Smooth muscle cell (in vitro differentiated cells): ENCODE results near the gene STX17. TPM values are rescaled to one million over a fixed set of nuclear protein-coding genes. Genes with fewer than 3 reads are reported as not detected.

ENCODE experiments used
- DNase-seq: peaks from one replicate; lab custom pipeline; 2025; ENCODE audit not compliant: unreplicated experiment; lab: John Stamatoyannopoulos, UW
- H2AFZ ChIP-seq: fragments of 200-600 bp; sonication (generic); 2 replicates; pipeline ENCODE4 v1.6.0; 2016; ENCODE audit warnings: antibody characterized with exemption, low read depth, mild to moderate bottlenecking
- H3F3A ChIP-seq: fragments of 200-600 bp; sonication (generic); 2 replicates; pipeline ENCODE4 v1.6.0; 2017; ENCODE audit warnings: antibody characterized with exemption, low read depth
- H3K27ac ChIP-seq: fragments of 200-600 bp; sonication (generic); 2 replicates; pipeline ENCODE4 v1.5.1; 2016; ENCODE audit warnings: low read depth, mild to moderate bottlenecking
- H3K27me3 ChIP-seq: fragments of 200-600 bp; sonication (generic); 2 replicates; pipeline ENCODE4 v1.6.1; 2016; ENCODE audit warnings: low read depth, mild to moderate bottlenecking
- H3K36me3 ChIP-seq: fragments of 200-600 bp; sonication (generic); 2 replicates; pipeline ENCODE4 v1.5.1; 2016; ENCODE audit warnings: low read depth
- H3K4me1 ChIP-seq: fragments of 200-600 bp; sonication (generic); 2 replicates; pipeline ENCODE4 v1.5.1; 2016; ENCODE audit warnings: low read depth
- H3K4me2 ChIP-seq: fragments of 200-600 bp; sonication (generic); 2 replicates; pipeline ENCODE4 v1.6.0; 2016; ENCODE audit warnings: mild to moderate bottlenecking
- H3K4me3 ChIP-seq: fragments of 200-600 bp; sonication (generic); 2 replicates; pipeline ENCODE4 v1.5.1; 2016; ENCODE audit warnings: mild to moderate bottlenecking
- H3K79me2 ChIP-seq: fragments of 200-600 bp; sonication (generic); 2 replicates; pipeline ENCODE4 v1.6.0; 2016; ENCODE audit warnings: low read depth, mild to moderate bottlenecking
- H3K9ac ChIP-seq: fragments of 200-600 bp; sonication (generic); 2 replicates; pipeline ENCODE4 v1.6.0; 2016; ENCODE audit warnings: low read depth
- H3K9me3 ChIP-seq: fragments of 200-600 bp; sonication (generic); replicated peaks from 2 replicates; pipeline ENCODE4 v1.5.1; 2016; ENCODE audit warnings: low read depth
- H4K20me1 ChIP-seq: fragments of 200-600 bp; sonication (generic); 2 replicates; pipeline ENCODE4 v1.6.0; 2016; ENCODE audit warnings: low read depth
- WGBS: methylation state at CpG from one replicate; pipeline ENCODE4 v1.1.7; 2016; ENCODE audit warnings: low lambda C conversion rate; 5-methylcytosine and 5-hydroxymethylcytosine counted together
- polyA plus RNA-seq: library from polyadenylated mRNA; unstranded; fragments of >200 nt; fragmentation: Nextera tagmentation; extraction: Ambion mirVana; gene quantifications from 2 replicates; pipeline ENCODE4 v1.2.1, GENCODE V29; 2016
- total RNA-seq: library from RNA; depleted of rRNA; stranded (reverse); fragments of >200 nt; gene quantifications from 2 replicates; pipeline ENCODE4 v1.2.3, GENCODE V29; 2014
- TF ChIP-seq, protein P1 (sequence below): fragments of 200-600 bp; sonication (generic); IDR thresholded peaks from 2 replicates; pipeline ENCODE4 v1.5.1; 2017; ENCODE audit warnings: borderline replicate concordance, mild to moderate bottlenecking, antibody characterized with exemption; ENCODE audit not compliant: insufficient read depth, poor library complexity, severe bottlenecking

The STX17 gene
- total and polyA plus RNA-seq, 2 experiments from 2014 or later, result 11.1 to 15.9 TPM

GRCh38 chr9:100013573-100013972 lies 107.1 kb downstream of the STX17 start:
- Histone ChIP-seq H3K4me1 (no peaks in the 10 kb centered on the region), H3K27ac (no peak overlapping the region), H3K79me2 (no peaks in the 10 kb centered on the region), H3K36me3 (no peaks in the 10 kb centered on the region), H3K9ac (no peak overlapping the region), H3K27me3 (no peaks in the 10 kb centered on the region), H3K4me3 (no peak overlapping the region), H2AFZ (no peak overlapping the region), H3K9me3 (peaks cover 5% of the 10 kb centered on the region), H4K20me1 (no peaks in the 10 kb centered on the region), H3K4me2 (no peak overlapping the region), H3F3A (no peaks in the 10 kb centered on the region)
- WGBS, result 88% methylated on average over 2 of the region's 2 CpGs
- TF ChIP-seq, protein P1, sequence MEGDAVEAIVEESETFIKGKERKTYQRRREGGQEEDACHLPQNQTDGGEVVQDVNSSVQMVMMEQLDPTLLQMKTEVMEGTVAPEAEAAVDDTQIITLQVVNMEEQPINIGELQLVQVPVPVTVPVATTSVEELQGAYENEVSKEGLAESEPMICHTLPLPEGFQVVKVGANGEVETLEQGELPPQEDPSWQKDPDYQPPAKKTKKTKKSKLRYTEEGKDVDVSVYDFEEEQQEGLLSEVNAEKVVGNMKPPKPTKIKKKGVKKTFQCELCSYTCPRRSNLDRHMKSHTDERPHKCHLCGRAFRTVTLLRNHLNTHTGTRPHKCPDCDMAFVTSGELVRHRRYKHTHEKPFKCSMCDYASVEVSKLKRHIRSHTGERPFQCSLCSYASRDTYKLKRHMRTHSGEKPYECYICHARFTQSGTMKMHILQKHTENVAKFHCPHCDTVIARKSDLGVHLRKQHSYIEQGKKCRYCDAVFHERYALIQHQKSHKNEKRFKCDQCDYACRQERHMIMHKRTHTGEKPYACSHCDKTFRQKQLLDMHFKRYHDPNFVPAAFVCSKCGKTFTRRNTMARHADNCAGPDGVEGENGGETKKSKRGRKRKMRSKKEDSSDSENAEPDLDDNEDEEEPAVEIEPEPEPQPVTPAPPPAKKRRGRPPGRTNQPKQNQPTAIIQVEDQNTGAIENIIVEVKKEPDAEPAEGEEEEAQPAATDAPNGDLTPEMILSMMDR, result no peak
- DNase-seq, result no peak

DNA sequence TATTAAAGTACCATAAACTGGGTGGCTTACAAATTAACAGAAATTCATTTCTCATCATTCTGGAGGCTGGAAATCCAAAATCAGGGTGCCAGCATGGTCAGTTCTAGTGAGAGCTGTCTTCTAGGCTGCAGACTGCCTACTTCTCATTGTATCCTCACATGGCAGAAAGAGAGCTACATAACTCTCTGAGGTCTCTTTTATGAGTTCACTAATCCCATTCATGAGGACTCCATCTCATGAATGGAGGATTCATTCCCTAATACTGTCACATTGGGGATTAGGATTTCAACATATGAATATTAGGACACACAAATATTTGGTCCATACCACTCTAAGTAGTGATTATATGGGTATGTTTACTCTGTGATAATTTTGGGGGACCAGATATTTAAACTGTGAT lies 108.4 kb downstream of the STX17 start:
- Histone ChIP-seq H2AFZ (no peak overlapping the region), H3K9ac (no peak overlapping the region), H3F3A (no peaks in the 10 kb centered on the region), H3K4me1 (no peaks in the 10 kb centered on the region), H4K20me1 (no peaks in the 10 kb centered on the region), H3K27me3 (no peaks in the 10 kb centered on the region), H3K79me2 (no peaks in the 10 kb centered on the region), H3K27ac (no peak overlapping the region), H3K36me3 (no peaks in the 10 kb centered on the region), H3K9me3 (peaks cover 5% of the 10 kb centered on the region), H3K4me2 (no peak overlapping the region), H3K4me3 (no peak overlapping the region)
- TF ChIP-seq, protein P1, result no peak
- no peak for DNase-seq

- Histone ChIP-seq H3K9me3 (no peaks in the 10 kb centered on the region), H3K4me3 (no peak overlapping the region), H3K27me3 (no peaks in the 10 kb centered on the region), H3K36me3 (no peaks in the 10 kb centered on the region), H3K4me2 (no peak overlapping the region), H4K20me1 (peaks cover 9% of the 10 kb centered on the region), H2AFZ (no peak overlapping the region), H3K79me2 (peaks cover under 1% of the 10 kb centered on the region), H3K27ac (no peak overlapping the region), H3K9ac (no peak overlapping the region), H3K4me1 (no peaks in the 10 kb centered on the region), H3F3A (no peaks in the 10 kb centered on the region)
- WGBS, result 88% methylated on average over 1 of the region's 1 CpG
- no peak for DNase-seq
- TF ChIP-seq, protein P1, result no peak
These were observed 113.1 kb downstream of the STX17 start for GRCh38 chr9:100019541-100019940.

Other genes starting within 250 kb of the STX17 start
- gene NR4A3, start 84.8 kb upstream of the STX17 start, total RNA-seq, result 23.5 and 30.4 TPM in 2 replicates
- gene NR4A3, start 84.8 kb upstream of the STX17 start, polyA plus RNA-seq, result 7.8 and 12.8 TPM in 2 replicates
- 32.0 and 39.6 TPM in 2 replicates for gene ERP44, start 192.3 kb downstream of the STX17 start, total RNA-seq
- gene ERP44, start 192.3 kb downstream of the STX17 start, polyA plus RNA-seq, result 35.4 and 38.5 TPM in 2 replicates
- gene INVS, start 192.6 kb downstream of the STX17 start, total RNA-seq, result 16.0 and 18.1 TPM in 2 replicates
- 5.6 and 8.1 TPM in 2 replicates for gene INVS, start 192.6 kb downstream of the STX17 start, polyA plus RNA-seq